ENCODE measurements around the gene SUCLG2. TPM values are rescaled to one million over a fixed set of nuclear protein-coding genes. Genes with fewer than 3 reads are reported as not detected.

SUCLG2 gene
- total and polyA plus RNA-seq, 10 of the 15 experiments (the other 5 are each of a cell fraction or from before 2014, with no cell fraction given): 17.8 to 50.9 (median 37.2) TPM

DNA sequence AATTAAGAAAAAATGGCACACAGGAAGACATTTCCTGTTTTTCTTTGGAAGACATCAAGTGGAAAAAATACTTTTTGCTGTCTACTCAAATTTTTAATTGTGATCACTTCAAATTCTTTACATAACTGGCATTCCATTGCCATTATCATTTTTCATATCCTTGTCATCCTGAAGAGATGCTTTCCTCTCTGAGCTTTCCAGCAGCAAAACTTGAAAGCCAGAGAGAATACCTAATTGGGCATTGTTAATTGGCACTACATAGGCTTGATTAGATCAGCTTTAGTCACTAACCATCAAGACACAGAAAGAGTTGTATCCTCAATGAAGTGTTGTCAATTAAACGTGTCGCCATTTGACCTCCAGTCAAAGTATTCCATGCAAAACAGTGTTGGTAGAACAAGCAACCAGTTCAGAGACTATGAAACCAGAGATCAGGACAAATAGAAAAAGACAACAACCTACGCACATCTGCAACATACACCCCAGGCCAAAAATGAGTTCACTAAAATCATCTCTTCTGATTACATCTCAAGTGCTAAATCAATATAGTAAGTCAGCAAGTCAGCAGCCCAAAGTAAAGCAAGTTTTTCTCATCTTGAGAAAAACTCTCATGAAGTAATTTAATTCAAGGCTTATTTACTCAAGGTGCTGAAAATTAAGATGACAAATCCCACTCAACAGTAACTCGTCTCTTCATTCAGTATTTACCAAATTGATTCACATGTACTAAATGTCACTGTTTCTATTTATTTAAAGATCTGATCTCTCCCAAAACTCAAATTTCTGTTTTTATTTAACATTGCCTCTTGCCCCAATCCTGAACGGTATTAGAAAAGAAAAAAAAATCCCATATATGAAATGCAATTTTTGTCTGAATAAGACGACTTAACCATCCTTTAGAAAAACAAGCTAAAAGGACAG lies 123.0 kb downstream of the SUCLG2 start:
- Histone ChIP-seq H3K4me2 (ENCODE audit: control insufficient read depth, insufficient read depth) (no peak overlapping the region), H4K20me1 (ENCODE audit: control insufficient read depth, insufficient read depth) (no peaks in the 10 kb centered on the region), H3K4me3 (no peak overlapping the region), H3K9ac (ENCODE audit: control insufficient read depth, insufficient read depth, low read length) (no peak overlapping the region), H3K9me3 (replicated peaks; ENCODE audit: control insufficient read depth, insufficient read depth, low read length) (no peaks in the 10 kb centered on the region), H3K36me3 (ENCODE audit: control insufficient read depth in 2 of 2, insufficient read depth in 2 of 2, low read length in 1 of 2) (peaks cover 0 to 3% of the 10 kb centered on the region in 2 experiments; a peak in 1 of 4 replicates), H3K27ac (ENCODE audit: control insufficient read depth, insufficient read depth) (no peak overlapping the region), H3K27me3 (replicated peaks in 1 of 2; ENCODE audit: control insufficient read depth in 2 of 2, insufficient read depth in 2 of 2, low read length in 1 of 2) (no peaks in the 10 kb centered on the region), H3K4me1 (ENCODE audit: control insufficient read depth, insufficient read depth, low read length) (no peaks in the 10 kb centered on the region), H3K79me2 (ENCODE audit: control insufficient read depth, insufficient read depth, low read length) (no peaks in the 10 kb centered on the region), H2AFZ (ENCODE audit: control insufficient read depth, low read depth, low read length) (no peak overlapping the region)
- SMC1A ChIA-PET (ENCODE audit: uncharacterized antibody, unreplicated experiment): interaction anchor here (1.1 to 2.4 kb wide), 3 partner anchors 11 to 22 kb away, joined by 3 to 6 read pairs (median 4); no protein-coding TSS in a partner anchor
- FAIRE-seq (no peak), DNase-seq (ENCODE audit: low read depth, low spot score) (no peak), ATAC-seq (no peak)
- intact Hi-C loops (cut with micrococcal nuclease; ENCODE audit: unreplicated experiment) (no loop called here), in situ Hi-C loops (cut with MboI) (no loop called here)
- CTCF ChIA-PET: interaction anchor here (0.9 to 1.4 kb wide), 2 partner anchors 24 to 99 kb away, joined by 3 to 4 read pairs; no protein-coding TSS in a partner anchor
- RAD21 ChIA-PET (ENCODE audit: unreplicated experiment): interaction anchor here (0.9 kb wide), 1 partner anchor 418 kb away, joined by 5 read pairs; no protein-coding TSS in a partner anchor
- POLR2A ChIA-PET: no interaction called here
- WGBS (ENCODE audit: insufficient coverage, insufficient replicate concordance, low lambda C conversion rate, missing lambda C conversion rate): 98% methylated on average over 6 of the region's 6 CpGs
- BruUV-seq (replicated peaks): no TSS peak
- TF ChIP-seq HDAC2 (IDR thresholded peaks at IDR 0.05) (no peak), CEBPB (IDR thresholded peaks at IDR 0.05; ENCODE audit: borderline replicate concordance in 1 of 2, low read depth in 2 of 2, low read length in 2 of 2) (no peak), EP300 (IDR thresholded peaks at IDR 0.05; ENCODE audit: borderline replicate concordance in 1 of 2, control insufficient read depth in 1 of 2, low read depth in 2 of 2, low read length in 2 of 2) (no peak), POU2F2 (IDR thresholded peaks at IDR 0.05; ENCODE audit: borderline replicate concordance, low read depth, low read length) (no peak), RELA (IDR thresholded peaks at IDR 0.05; ENCODE audit: borderline replicate concordance, partially characterized antibody) (no peak), NKRF (conservative IDR thresholded peaks at IDR 0.05) (no peak), GABPA (IDR thresholded peaks at IDR 0.05; ENCODE audit: low read depth) (no peak), ASH2L (IDR thresholded peaks at IDR 0.05; ENCODE audit: borderline replicate concordance, low read depth) (no peak)
- TF ChIP-seq, protein P1, sequence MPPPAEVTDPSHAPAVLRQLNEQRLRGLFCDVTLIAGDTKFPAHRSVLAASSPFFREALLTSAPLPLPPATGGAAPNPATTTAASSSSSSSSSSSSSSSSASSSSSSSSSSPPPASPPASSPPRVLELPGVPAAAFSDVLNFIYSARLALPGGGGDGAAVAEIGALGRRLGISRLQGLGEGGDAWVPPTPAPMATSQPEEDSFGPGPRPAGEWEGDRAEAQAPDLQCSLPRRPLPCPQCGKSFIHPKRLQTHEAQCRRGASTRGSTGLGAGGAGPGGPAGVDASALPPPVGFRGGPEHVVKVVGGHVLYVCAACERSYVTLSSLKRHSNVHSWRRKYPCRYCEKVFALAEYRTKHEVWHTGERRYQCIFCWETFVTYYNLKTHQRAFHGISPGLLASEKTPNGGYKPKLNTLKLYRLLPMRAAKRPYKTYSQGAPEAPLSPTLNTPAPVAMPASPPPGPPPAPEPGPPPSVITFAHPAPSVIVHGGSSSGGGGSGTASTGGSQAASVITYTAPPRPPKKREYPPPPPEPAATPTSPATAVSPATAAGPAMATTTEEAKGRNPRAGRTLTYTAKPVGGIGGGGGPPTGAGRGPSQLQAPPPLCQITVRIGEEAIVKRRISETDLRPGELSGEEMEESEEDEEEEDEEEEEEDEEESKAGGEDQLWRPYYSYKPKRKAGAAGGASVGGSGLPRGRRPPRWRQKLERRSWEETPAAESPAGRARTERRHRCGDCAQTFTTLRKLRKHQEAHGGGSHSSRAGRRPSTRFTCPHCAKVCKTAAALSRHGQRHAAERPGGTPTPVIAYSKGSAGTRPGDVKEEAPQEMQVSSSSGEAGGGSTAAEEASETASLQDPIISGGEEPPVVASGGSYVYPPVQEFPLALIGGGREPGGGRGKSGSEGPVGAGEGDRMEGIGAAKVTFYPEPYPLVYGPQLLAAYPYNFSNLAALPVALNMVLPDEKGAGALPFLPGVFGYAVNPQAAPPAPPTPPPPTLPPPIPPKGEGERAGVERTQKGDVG (CRISPR knock-in tag; IDR thresholded peaks at IDR 0.05): no peak
- TF ChIP-seq, protein P2, sequence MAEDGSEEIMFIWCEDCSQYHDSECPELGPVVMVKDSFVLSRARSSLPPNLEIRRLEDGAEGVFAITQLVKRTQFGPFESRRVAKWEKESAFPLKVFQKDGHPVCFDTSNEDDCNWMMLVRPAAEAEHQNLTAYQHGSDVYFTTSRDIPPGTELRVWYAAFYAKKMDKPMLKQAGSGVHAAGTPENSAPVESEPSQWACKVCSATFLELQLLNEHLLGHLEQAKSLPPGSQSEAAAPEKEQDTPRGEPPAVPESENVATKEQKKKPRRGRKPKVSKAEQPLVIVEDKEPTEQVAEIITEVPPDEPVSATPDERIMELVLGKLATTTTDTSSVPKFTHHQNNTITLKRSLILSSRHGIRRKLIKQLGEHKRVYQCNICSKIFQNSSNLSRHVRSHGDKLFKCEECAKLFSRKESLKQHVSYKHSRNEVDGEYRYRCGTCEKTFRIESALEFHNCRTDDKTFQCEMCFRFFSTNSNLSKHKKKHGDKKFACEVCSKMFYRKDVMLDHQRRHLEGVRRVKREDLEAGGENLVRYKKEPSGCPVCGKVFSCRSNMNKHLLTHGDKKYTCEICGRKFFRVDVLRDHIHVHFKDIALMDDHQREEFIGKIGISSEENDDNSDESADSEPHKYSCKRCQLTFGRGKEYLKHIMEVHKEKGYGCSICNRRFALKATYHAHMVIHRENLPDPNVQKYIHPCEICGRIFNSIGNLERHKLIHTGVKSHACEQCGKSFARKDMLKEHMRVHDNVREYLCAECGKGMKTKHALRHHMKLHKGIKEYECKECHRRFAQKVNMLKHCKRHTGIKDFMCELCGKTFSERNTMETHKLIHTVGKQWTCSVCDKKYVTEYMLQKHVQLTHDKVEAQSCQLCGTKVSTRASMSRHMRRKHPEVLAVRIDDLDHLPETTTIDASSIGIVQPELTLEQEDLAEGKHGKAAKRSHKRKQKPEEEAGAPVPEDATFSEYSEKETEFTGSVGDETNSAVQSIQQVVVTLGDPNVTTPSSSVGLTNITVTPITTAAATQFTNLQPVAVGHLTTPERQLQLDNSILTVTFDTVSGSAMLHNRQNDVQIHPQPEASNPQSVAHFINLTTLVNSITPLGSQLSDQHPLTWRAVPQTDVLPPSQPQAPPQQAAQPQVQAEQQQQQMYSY (CRISPR knock-in tag; IDR thresholded peaks at IDR 0.05): no peak
